Hepatocyte (in vitro differentiated cells): Measurements from ENCODE around the gene RBFOX2. TPM values are rescaled to one million over a fixed set of nuclear protein-coding genes. Genes with fewer than 3 reads are reported as not detected.

Experiments
- DNase-seq: peaks from one replicate; pipeline ENCODE4 v3.0.0-alpha.2; 2016; ENCODE audit warnings: low spot score
- H2AFZ ChIP-seq: fragments of 200-600 bp; sonication (generic); 2 replicates; pipeline ENCODE4 v1.6.0; 2016; ENCODE audit warnings: antibody characterized with exemption, mild to moderate bottlenecking
- H3K27ac ChIP-seq: fragments of 200-600 bp; sonication (generic); 2 replicates; pipeline ENCODE4 v1.5.1; 2016; ENCODE audit warnings: mild to moderate bottlenecking
- H3K27me3 ChIP-seq: fragments of 200-600 bp; sonication (generic); 2 replicates; pipeline ENCODE4 v1.6.1; 2016
- H3K36me3 ChIP-seq: fragments of 200-600 bp; sonication (generic); replicated peaks from 2 replicates; pipeline ENCODE4 v1.5.1; 2016; ENCODE audit warnings: low read depth; ENCODE audit not compliant: insufficient read depth
- H3K4me1 ChIP-seq: fragments of 200-600 bp; sonication (generic); 2 replicates; pipeline ENCODE4 v1.5.1; 2016; ENCODE audit warnings: mild to moderate bottlenecking, moderate library complexity; ENCODE audit not compliant: insufficient read depth
- H3K4me2 ChIP-seq: fragments of 200-600 bp; sonication (generic); 2 replicates; pipeline ENCODE4 v1.6.0; 2016
- H3K4me3 ChIP-seq: fragments of 200-600 bp; sonication (generic); 2 replicates; pipeline ENCODE4 v1.5.1; 2016; ENCODE audit warnings: mild to moderate bottlenecking
- H3K79me2 ChIP-seq: fragments of 200-600 bp; sonication (generic); 2 replicates; pipeline ENCODE4 v1.6.0; 2017; ENCODE audit warnings: mild to moderate bottlenecking
- H3K9me2 ChIP-seq: fragments of 200-600 bp; sonication (generic); replicated peaks from 2 replicates; pipeline ENCODE4 v1.6.0; 2017; ENCODE audit warnings: mild to moderate bottlenecking; ENCODE audit not compliant: insufficient read depth
- H3K9me3 ChIP-seq: fragments of 200-600 bp; sonication (generic); 2 replicates; pipeline ENCODE4 v1.5.1; 2016; ENCODE audit warnings: low read depth, mild to moderate bottlenecking
- H4K20me1 ChIP-seq: fragments of 200-600 bp; sonication (generic); 2 replicates; pipeline ENCODE4 v1.6.0; 2016; ENCODE audit warnings: mild to moderate bottlenecking; ENCODE audit not compliant: insufficient read depth, poor library complexity, severe bottlenecking
- EZH2 ChIP-seq: fragments of 200-600 bp; sonication (generic); IDR thresholded peaks from 2 replicates; pipeline ENCODE4 v1.6.1; 2016; ENCODE audit warnings: antibody characterized with exemption, mild to moderate bottlenecking, borderline replicate concordance
- EZH2phosphoT487 ChIP-seq: fragments of 200-600 bp; sonication (generic); IDR thresholded peaks from one replicate; pipeline ENCODE4 v1.6.1; 2018; ENCODE audit warnings: antibody characterized with exemption, mild to moderate bottlenecking, low read depth, moderate library complexity; ENCODE audit not compliant: unreplicated experiment, severe bottlenecking
- WGBS: methylation state at CpG from one replicate; pipeline ENCODE4 v1.1.6; 2016; ENCODE audit warnings: low lambda C conversion rate; ENCODE audit errors: missing lambda C conversion rate; 5-methylcytosine and 5-hydroxymethylcytosine counted together
- polyA plus RNA-seq: library from polyadenylated mRNA; unstranded; fragments of >200 nt; fragmentation: Nextera tagmentation; extraction: Ambion mirVana; gene quantifications from 2 replicates; pipeline ENCODE4 v1.2.1, GENCODE V29; 2016
- total RNA-seq: library from RNA; depleted of rRNA; stranded (reverse); fragments of >200 nt; gene quantifications from 2 replicates; pipeline ENCODE4 v1.2.3, GENCODE V29; 2014
- TF ChIP-seq, protein P1 (sequence below): fragments of 200-600 bp; sonication (generic); IDR thresholded peaks from 2 replicates; pipeline ENCODE4 v1.5.1; 2016; ENCODE audit warnings: antibody characterized with exemption, mild to moderate bottlenecking; ENCODE audit not compliant: poor library complexity

Gene RBFOX2
- total and polyA plus RNA-seq, 2 experiments from 2014 or later = 76.7 to 133 TPM

- no peak overlapping the region for H3K4me2 ChIP-seq
- H2AFZ ChIP-seq = no peak overlapping the region
- TF ChIP-seq EZH2 (no peak), EZH2phosphoT487 (no peak)
- TF ChIP-seq, protein P1, sequence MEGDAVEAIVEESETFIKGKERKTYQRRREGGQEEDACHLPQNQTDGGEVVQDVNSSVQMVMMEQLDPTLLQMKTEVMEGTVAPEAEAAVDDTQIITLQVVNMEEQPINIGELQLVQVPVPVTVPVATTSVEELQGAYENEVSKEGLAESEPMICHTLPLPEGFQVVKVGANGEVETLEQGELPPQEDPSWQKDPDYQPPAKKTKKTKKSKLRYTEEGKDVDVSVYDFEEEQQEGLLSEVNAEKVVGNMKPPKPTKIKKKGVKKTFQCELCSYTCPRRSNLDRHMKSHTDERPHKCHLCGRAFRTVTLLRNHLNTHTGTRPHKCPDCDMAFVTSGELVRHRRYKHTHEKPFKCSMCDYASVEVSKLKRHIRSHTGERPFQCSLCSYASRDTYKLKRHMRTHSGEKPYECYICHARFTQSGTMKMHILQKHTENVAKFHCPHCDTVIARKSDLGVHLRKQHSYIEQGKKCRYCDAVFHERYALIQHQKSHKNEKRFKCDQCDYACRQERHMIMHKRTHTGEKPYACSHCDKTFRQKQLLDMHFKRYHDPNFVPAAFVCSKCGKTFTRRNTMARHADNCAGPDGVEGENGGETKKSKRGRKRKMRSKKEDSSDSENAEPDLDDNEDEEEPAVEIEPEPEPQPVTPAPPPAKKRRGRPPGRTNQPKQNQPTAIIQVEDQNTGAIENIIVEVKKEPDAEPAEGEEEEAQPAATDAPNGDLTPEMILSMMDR = no peak
- WGBS = 97% methylated on average over 9 of the region's 9 CpGs
- no peaks in the 10 kb centered on the region for H4K20me1 ChIP-seq
- no peak overlapping the region for H3K4me3 ChIP-seq
- H3K4me1 ChIP-seq = peaks cover 10% of the 10 kb centered on the region
- H3K79me2 ChIP-seq = peaks cover 4% of the 10 kb centered on the region
- no peaks in the 10 kb centered on the region for H3K9me3 ChIP-seq
- DNase-seq = no peak
- H3K27me3 ChIP-seq = no peaks in the 10 kb centered on the region
- H3K27ac ChIP-seq = no peak overlapping the region
- no peaks in the 10 kb centered on the region for H3K9me2 ChIP-seq
- H3K36me3 ChIP-seq = no peaks in the 10 kb centered on the region
Observed at GRCh38 chr22:35746248-35746647, 282.4 kb downstream of the RBFOX2 start.

GRCh38 chr22:35743326-35743860, 285.2 kb downstream of the RBFOX2 start:
- H3K27ac ChIP-seq = peak overlapping the region; percentile 8

GRCh38 chr22:35742342-35743100, 286.1 kb downstream of the RBFOX2 start:
- Histone ChIP-seq H2AFZ (no peak overlapping the region), H3K4me3 (no peak overlapping the region), H3K4me1 (peaks cover 10% of the 10 kb centered on the region), H3K79me2 (peaks cover 4% of the 10 kb centered on the region), H3K4me2 (no peak overlapping the region), H3K27me3 (no peaks in the 10 kb centered on the region), H3K9me2 (no peaks in the 10 kb centered on the region), H3K36me3 (no peaks in the 10 kb centered on the region), H3K27ac (peak overlapping the region; percentile 9), H4K20me1 (no peaks in the 10 kb centered on the region), H3K9me3 (no peaks in the 10 kb centered on the region)
- no peak for TF ChIP-seq EZH2
- WGBS = 56% methylated on average over 9 of the region's 9 CpGs
- DNase-seq = no peak

More at GRCh38 chr22:35743326-35743860, 285.2 kb downstream of the RBFOX2 start:
- H3K36me3 ChIP-seq = no peaks in the 10 kb centered on the region
- no peaks in the 10 kb centered on the region for H3K27me3 ChIP-seq
- TF ChIP-seq EZH2 (no peak), EZH2phosphoT487 (no peak)
- TF ChIP-seq, protein P1 = no peak
- no peak overlapping the region for H3K4me3 ChIP-seq
- no peak overlapping the region for H3K4me2 ChIP-seq
- no peaks in the 10 kb centered on the region for H4K20me1 ChIP-seq
- peaks cover 4% of the 10 kb centered on the region for H3K79me2 ChIP-seq
- DNase-seq = no peak
- 54% methylated on average over 6 of the region's 6 CpGs for WGBS
- H3K9me3 ChIP-seq = no peaks in the 10 kb centered on the region
- H3K4me1 ChIP-seq = peaks cover 10% of the 10 kb centered on the region
- H2AFZ ChIP-seq = no peak overlapping the region
- no peaks in the 10 kb centered on the region for H3K9me2 ChIP-seq

DNA sequence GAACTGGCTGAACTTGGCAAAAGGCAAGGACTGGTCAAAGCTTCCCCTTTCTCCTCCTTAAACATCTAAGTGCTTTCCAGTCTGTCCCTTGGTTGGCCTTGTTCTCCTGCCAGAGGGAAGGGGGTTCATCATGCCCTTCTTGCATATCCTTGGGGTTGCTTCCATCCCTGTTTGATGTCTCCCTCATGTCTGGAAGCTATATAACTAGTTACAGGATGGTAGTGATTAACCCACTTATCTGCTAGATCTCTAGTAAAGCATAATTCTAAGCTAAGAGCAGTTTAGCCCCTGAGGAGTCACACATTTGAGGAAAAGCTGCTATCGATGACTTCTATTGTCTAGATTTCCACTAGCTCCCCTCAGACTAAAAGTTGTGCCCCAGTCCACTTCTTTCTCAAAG, 288.0 kb downstream of the RBFOX2 start:
- H3K4me3 ChIP-seq = no peak overlapping the region
- H3K9me3 ChIP-seq = no peaks in the 10 kb centered on the region
- no peak overlapping the region for H2AFZ ChIP-seq
- no peak overlapping the region for H3K27ac ChIP-seq
- H3K27me3 ChIP-seq = no peaks in the 10 kb centered on the region
- WGBS = 39% methylated on average over 1 of the region's 1 CpG
- H3K36me3 ChIP-seq = no peaks in the 10 kb centered on the region
- H3K4me2 ChIP-seq = no peak overlapping the region
- no peak for DNase-seq
- H4K20me1 ChIP-seq = no peaks in the 10 kb centered on the region
- H3K79me2 ChIP-seq = no peaks in the 10 kb centered on the region
- TF ChIP-seq EZH2 (no peak), EZH2phosphoT487 (no peak)
- TF ChIP-seq, protein P1 = no peak
- H3K4me1 ChIP-seq = peaks cover 10% of the 10 kb centered on the region
- no peaks in the 10 kb centered on the region for H3K9me2 ChIP-seq
